ENCODE results near the gene SFMBT1. TPM values are rescaled to one million over a fixed set of nuclear protein-coding genes. Genes with fewer than 3 reads are reported as not detected.

SFMBT1 gene
- total and polyA plus RNA-seq, 2 of the 8 experiments (the other 6 are each of a cell fraction or from before 2014, with no cell fraction given): 8.1 to 16.8 TPM

DNA sequence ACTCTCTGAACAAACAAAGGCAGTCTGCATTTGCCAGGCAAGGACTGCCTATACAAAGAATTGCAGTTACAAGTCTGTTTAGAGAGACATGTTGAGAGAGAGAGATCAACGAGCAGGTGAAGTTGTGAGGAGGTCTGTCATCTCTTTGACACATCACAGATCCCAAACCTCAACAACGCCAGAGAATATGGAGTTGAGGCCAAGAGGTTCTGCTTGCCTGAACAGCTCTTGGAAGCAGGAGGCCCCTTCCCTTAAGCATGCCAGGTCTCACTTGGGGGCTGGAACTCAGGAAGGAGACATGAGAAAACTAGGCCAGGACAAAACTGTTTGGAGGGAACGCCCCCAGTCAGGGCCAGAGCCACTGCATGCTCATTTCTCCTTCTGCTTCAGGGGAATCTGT is 188.7 kb downstream of the SFMBT1 start:
- H2BK20ac ChIP-seq (ENCODE audit: low read length): no peak overlapping the region
- no peaks in the 10 kb centered on the region for H3K4me1 ChIP-seq (replicated peaks in 1 of 4; ENCODE audit: control insufficient read depth in 3 of 4, insufficient read depth in 4 of 4, low read length in 3 of 4)
- 73% methylated on average over 3 of the region's 3 CpGs; no CpG with 5 or more reads in 1 of the 2 experiments for WGBS, 2 experiments (ENCODE audit: extremely low coverage in 1 of 2, insufficient coverage in 1 of 2, insufficient read length in 1 of 2, insufficient replicate concordance in 2 of 2, low coverage in 1 of 2, low lambda C conversion rate in 2 of 2, missing lambda C conversion rate in 1 of 2)
- no peak for DNase-seq (ENCODE audit: low read depth in 1 of 2, low spot score in 2 of 2)
- peaks cover 0 to 4% (median 0%) of the 10 kb centered on the region in 4 experiments; a peak in 3 of 8 replicates for H3K36me3 ChIP-seq (ENCODE audit: control insufficient read depth in 2 of 4, insufficient read depth in 4 of 4, low read length in 3 of 4)
- no peaks in the 10 kb centered on the region for H3K79me2 ChIP-seq (ENCODE audit: control insufficient read depth in 1 of 2, insufficient read depth in 2 of 2, low read length in 2 of 2)
- H3K27me3 ChIP-seq (replicated peaks in 1 of 4; ENCODE audit: control insufficient read depth in 3 of 4, extremely low read depth in 1 of 4, insufficient read depth in 3 of 4, low read length in 3 of 4): no peaks in the 10 kb centered on the region
- no peaks in the 10 kb centered on the region for H3K79me1 ChIP-seq (ENCODE audit: low read depth, low read length)
- no peak overlapping the region for H3K9ac ChIP-seq (replicated peaks in 1 of 4; ENCODE audit: extremely low read depth in 1 of 4, low read depth in 3 of 4, low read length in 3 of 4)
- no peak overlapping the region for H3K18ac ChIP-seq (ENCODE audit: extremely low read depth, low read length)
- H2BK120ac ChIP-seq (replicated peaks; ENCODE audit: low read depth, low read length): no peak overlapping the region
- H4K8ac ChIP-seq (ENCODE audit: extremely low read depth, insufficient read depth, low read length): no peak overlapping the region
- H2BK12ac ChIP-seq (ENCODE audit: low read depth, low read length): no peak overlapping the region
- H3K14ac ChIP-seq (ENCODE audit: insufficient read length): no peak overlapping the region
- no peak overlapping the region for H4K5ac ChIP-seq (ENCODE audit: insufficient read length, low read depth, low read length)
- FAIRE-seq: no peak
- no peaks in the 10 kb centered on the region for H3K23me2 ChIP-seq (ENCODE audit: low read depth, low read length)
- H3K27ac ChIP-seq (ENCODE audit: low read depth, low read length): no peak overlapping the region
- no peak overlapping the region for H4K91ac ChIP-seq (replicated peaks; ENCODE audit: insufficient read length, low read length)
- H3K4me3 ChIP-seq (ENCODE audit: extremely low read depth in 1 of 4, insufficient read depth in 2 of 4, low read depth in 3 of 4, low read length in 4 of 4): no peak overlapping the region
- no peaks in the 10 kb centered on the region for H3K9me3 ChIP-seq (ENCODE audit: insufficient read depth in 2 of 2, low read depth in 1 of 2, low read length in 1 of 2)
- POLR2A ChIA-PET (ENCODE audit: partially characterized antibody): interaction anchor here (0.9 kb wide), 1 partner anchor 13 kb away, joined by 3 read pairs; no protein-coding TSS in a partner anchor
- H2BK15ac ChIP-seq (ENCODE audit: low read length): no peak overlapping the region
- H3K23ac ChIP-seq (ENCODE audit: insufficient read length): no peak overlapping the region
- no peak overlapping the region for H3K56ac ChIP-seq (replicated peaks; ENCODE audit: insufficient read length, low read depth, low read length)
- CTCF ChIA-PET (ENCODE audit: partially characterized antibody): interaction anchor here (1.0 to 2.2 kb wide), 9 partner anchors 9 to 343 kb away, joined by 3 to 8 read pairs (median 4); no protein-coding TSS in a partner anchor
- no peak overlapping the region for H2BK5ac ChIP-seq (ENCODE audit: low read depth, low read length)
- H2AK5ac ChIP-seq (ENCODE audit: low read depth, low read length): no peak overlapping the region
- no peak overlapping the region for H3K4me2 ChIP-seq (ENCODE audit: insufficient read depth in 1 of 2, low read depth in 2 of 2, low read length in 2 of 2)
- H3K4ac ChIP-seq (replicated peaks; ENCODE audit: insufficient read length, low read depth, low read length): no peak overlapping the region
- peaks cover 0 to 6% of the 10 kb centered on the region in 2 experiments for H4K20me1 ChIP-seq (replicated peaks in 1 of 2; ENCODE audit: control insufficient read depth in 1 of 2, insufficient read depth in 2 of 2, low read length in 2 of 2)
- H2AFZ ChIP-seq (ENCODE audit: low read length): no peak overlapping the region
- no peak for TF ChIP-seq TCF12 (IDR thresholded peaks at IDR 0.05; ENCODE audit: low read depth, low read length)
- no peak for TF ChIP-seq ZNF274 (IDR thresholded peaks at IDR 0.05; ENCODE audit: borderline replicate concordance, extremely low read depth, low read length)
- no peak for TF ChIP-seq CTBP2 (IDR thresholded peaks at IDR 0.05; ENCODE audit: borderline replicate concordance, insufficient read depth, insufficient read length, low read length)
- TF ChIP-seq GTF2F1 (IDR thresholded peaks at IDR 0.05; ENCODE audit: borderline replicate concordance, low read depth, low read length): no peak
